GM23248 (cell line): Measurements from ENCODE around the gene PCSK4. TPM values are rescaled to one million over a fixed set of nuclear protein-coding genes. Genes with fewer than 3 reads are reported as not detected.
A peak's percentile ranks its signal among the peaks of the same experiment; 100 is the strongest.
"Not testable (repeated sequence)": the region's sequence is repeated elsewhere in the genome, so short reads cannot be mapped to it uniquely, and the experiment has no call there.

ENCODE experiments used
- DNase-seq: peaks from one replicate; pipeline ENCODE4 v3.0.0-alpha.2; 2015
- H2AFZ ChIP-seq: fragments of 200-600 bp; sonication (generic); 2 replicates; pipeline ENCODE4 v1.6.1; 2016; ENCODE audit warnings: antibody characterized with exemption
- H3F3A ChIP-seq: fragments of 200-600 bp; sonication (generic); 2 replicates; pipeline ENCODE4 v1.6.1; 2016; ENCODE audit warnings: mild to moderate bottlenecking, antibody characterized with exemption, mixed run types; ENCODE audit not compliant: insufficient read depth
- H3K27ac ChIP-seq: fragments of 200-600 bp; sonication (generic); 2 replicates; pipeline ENCODE4 v1.5.1; 2016; ENCODE audit warnings: mild to moderate bottlenecking
- H3K27me3 ChIP-seq: fragments of 200-600 bp; sonication (generic); replicated peaks from 2 replicates; pipeline ENCODE4 v1.6.1; 2016; ENCODE audit warnings: mild to moderate bottlenecking; ENCODE audit not compliant: insufficient read depth
- H3K36me3 ChIP-seq: fragments of 200-600 bp; sonication (generic); 2 replicates; pipeline ENCODE4 v1.6.1; 2016; ENCODE audit warnings: low read depth, mild to moderate bottlenecking
- H3K4me1 ChIP-seq: fragments of 200-600 bp; sonication (generic); 2 replicates; pipeline ENCODE4 v1.6.1; 2016; ENCODE audit warnings: mild to moderate bottlenecking; ENCODE audit not compliant: insufficient read depth
- H3K4me2 ChIP-seq: fragments of 200-600 bp; sonication (generic); one replicate; pipeline ENCODE4 v1.6.1; 2016; ENCODE audit warnings: mild to moderate bottlenecking; ENCODE audit not compliant: unreplicated experiment
- H3K4me3 ChIP-seq: fragments of 200-600 bp; sonication (generic); 2 replicates; pipeline ENCODE4 v1.5.1; 2016; ENCODE audit warnings: mild to moderate bottlenecking
- H3K79me2 ChIP-seq: fragments of 200-600 bp; sonication (generic); 2 replicates; pipeline ENCODE4 v1.6.1; 2016; ENCODE audit warnings: mild to moderate bottlenecking; ENCODE audit not compliant: insufficient read depth
- H3K9ac ChIP-seq: fragments of 200-600 bp; sonication (generic); 2 replicates; pipeline ENCODE4 v1.6.1; 2016; ENCODE audit warnings: mild to moderate bottlenecking
- H3K9me2 ChIP-seq: fragments of 200-600 bp; sonication (generic); 2 replicates; pipeline ENCODE4 v1.6.1; 2016; ENCODE audit warnings: mixed run types, mild to moderate bottlenecking, moderate library complexity; ENCODE audit not compliant: insufficient read depth
- H3K9me3 ChIP-seq: fragments of 200-600 bp; sonication (generic); one replicate; pipeline ENCODE4 v1.6.1; 2017; ENCODE audit warnings: low read depth
- H4K20me1 ChIP-seq: fragments of 200-600 bp; sonication (generic); 2 replicates; pipeline ENCODE4 v1.6.0; 2016; ENCODE audit not compliant: insufficient read depth
- EZH2 ChIP-seq: fragments of 200-600 bp; sonication (generic); IDR thresholded peaks from 2 replicates; pipeline ENCODE4 v1.6.1; 2018; ENCODE audit warnings: antibody characterized with exemption, mild to moderate bottlenecking; ENCODE audit not compliant: insufficient read depth, poor library complexity, severe bottlenecking
- EZH2phosphoT487 ChIP-seq: fragments of 200-600 bp; sonication (generic); IDR thresholded peaks from 2 replicates; pipeline ENCODE4 v1.6.1; 2018; ENCODE audit warnings: antibody characterized with exemption, moderate library complexity, mild to moderate bottlenecking, low read depth; ENCODE audit not compliant: insufficient read depth
- WGBS, 2 experiments: methylation state at CpG; one replicate each; pipeline ENCODE4 v1.1.6; 2015 to 2017; ENCODE audit warnings: low lambda C conversion rate in 2 of 2, low coverage in 1 of 2; ENCODE audit errors: missing lambda C conversion rate in 2 of 2; 5-methylcytosine and 5-hydroxymethylcytosine counted together
- in situ Hi-C: fragments of 300-500 bp; cut with MboI; formaldehyde crosslinking; loops from 2 replicates; pipeline ENCODE4 v1.15.0; 2020
- polyA plus RNA-seq: library from polyadenylated mRNA; unstranded; fragments of >200 nt; fragmentation: Nextera tagmentation; extraction: Ambion mirVana; gene quantifications from 2 replicates; pipeline ENCODE4 v1.2.1, GENCODE V29; 2016
- total RNA-seq: library from RNA; depleted of rRNA; stranded (reverse); fragments of >200 nt; shearing (Covaris generic); gene quantifications from 2 replicates; pipeline ENCODE4 v1.2.3, GENCODE V29; 2014

The PCSK4 gene
- total and polyA plus RNA-seq, 2 experiments from 2014 or later, result 0.28 to 0.76 TPM

- in situ Hi-C loops, result no loop called here
- Histone ChIP-seq H3K9me2 (no peaks in the 10 kb centered on the region), H2AFZ (no peak overlapping the region), H3K36me3 (peaks cover 28% of the 10 kb centered on the region; the same call in 1 of the 2 replicates), H3K4me2 (no peak overlapping the region), H3K4me1 (0 out of 2 replicates have a peak, but pooled peaks cover 5% of the 10 kb centered on the region), H3K9ac (no peak overlapping the region), H3K79me2 (peaks cover 37% of the 10 kb centered on the region), H3K27ac (no peak overlapping the region), H3K4me3 (no peak overlapping the region), H4K20me1 (peaks cover 10% of the 10 kb centered on the region; the same call in 1 of the 2 replicates), H3K27me3 (peaks cover 4% of the 10 kb centered on the region; the same call in 1 of the 2 replicates), H3K9me3 (no peaks in the 10 kb centered on the region), H3F3A (peaks cover 45% of the 10 kb centered on the region)
- WGBS, 2 experiments, result 91 to 92% methylated on average over 25 of the region's 25 CpGs
- TF ChIP-seq EZH2phosphoT487, result no peak
- no peak for TF ChIP-seq EZH2
- DNase-seq, result no peak
Measured at GRCh38 chr19:1441677-1442438, 48.3 kb downstream of the PCSK4 start.

GRCh38 chr19:1441022-1441426 is 49.1 kb downstream of the PCSK4 start:
- Histone ChIP-seq H3K27me3 (no peaks in the 10 kb centered on the region), H3K79me2 (peaks cover 39% of the 10 kb centered on the region), H4K20me1 (peaks cover 10% of the 10 kb centered on the region; the same call in 1 of the 2 replicates), H3K9ac (no peak overlapping the region), H3K9me3 (no peaks in the 10 kb centered on the region), H3K4me3 (no peak overlapping the region), H3K4me2 (no peak overlapping the region), H3K36me3 (peaks cover 28% of the 10 kb centered on the region; the same call in 1 of the 2 replicates), H3K4me1 (0 out of 2 replicates have a peak, but pooled peaks cover 5% of the 10 kb centered on the region), H2AFZ (no peak overlapping the region), H3K27ac (no peak overlapping the region), H3K9me2 (no peaks in the 10 kb centered on the region), H3F3A (peaks cover 45% of the 10 kb centered on the region)
- TF ChIP-seq EZH2phosphoT487 (no peak), EZH2 (no peak)
- in situ Hi-C loops, result no loop called here
- no peak for DNase-seq
- 92 to 93% methylated on average over 9 of the region's 9 CpGs for WGBS, 2 experiments

GRCh38 chr19:1440418-1440801 is 49.7 kb downstream of the PCSK4 start:
- Histone ChIP-seq H2AFZ (no peak overlapping the region), H3K79me2 (peaks cover 45% of the 10 kb centered on the region), H4K20me1 (peaks cover 10% of the 10 kb centered on the region; the same call in 1 of the 2 replicates), H3K4me2 (no peak overlapping the region), H3K9me3 (no peaks in the 10 kb centered on the region), H3F3A (peaks cover 50% of the 10 kb centered on the region), H3K4me1 (0 out of 2 replicates have a peak, but pooled peaks cover 5% of the 10 kb centered on the region), H3K9me2 (no peaks in the 10 kb centered on the region), H3K27ac (no peak overlapping the region), H3K9ac (peak overlapping the region; percentile 99; the same call in 1 of the 2 replicates), H3K27me3 (no peaks in the 10 kb centered on the region), H3K36me3 (peaks cover 32% of the 10 kb centered on the region), H3K4me3 (no peak overlapping the region)
- DNase-seq, result no peak
- TF ChIP-seq EZH2phosphoT487 (no peak), EZH2 (no peak)
- in situ Hi-C loops, result no loop called here
- 83 to 89% methylated on average over 15 of the region's 15 CpGs for WGBS, 2 experiments

GRCh38 chr19:1439525-1440417 is 50.4 kb downstream of the PCSK4 start:
- Histone ChIP-seq H3K9ac (peak overlapping the region; percentile 99), H3K79me2 (peaks cover 46% of the 10 kb centered on the region), H3K36me3 (peaks cover 38% of the 10 kb centered on the region), H3K4me3 (peak overlapping the region; percentile 97), H3K4me2 (peak overlapping the region; percentile 86), H3F3A (peaks cover 53% of the 10 kb centered on the region)
- H3K9me2 ChIP-seq, H3K27ac ChIP-seq, H3K9me3 ChIP-seq, H3K4me1 ChIP-seq, H2AFZ ChIP-seq, in situ Hi-C loops, H4K20me1 ChIP-seq, H3K27me3 ChIP-seq: not testable (repeated sequence)
- DNase-seq, result peak; percentile 50
- 82% methylated on average over 51 to 57 of the region's 57 CpGs for WGBS, 2 experiments
